H9 (cell line): ENCODE measurements around the gene IRF2BP2. TPM values are rescaled to one million over a fixed set of nuclear protein-coding genes. Genes with fewer than 3 reads are reported as not detected.

Experiments used
- DNase-seq: peaks from one replicate; pipeline ENCODE4 v3.0.0-alpha.2; 2017
- H2AFZ ChIP-seq: one replicate; pipeline ENCODE4 v1.6.1; 2013; ENCODE audit warnings: mild to moderate bottlenecking, low read length, control low read depth, moderate library complexity
- H2AK5ac ChIP-seq: 2 replicates; pipeline ENCODE4 v1.6.1; 2013; ENCODE audit warnings: low read length, control low read depth, mixed read lengths; ENCODE audit not compliant: insufficient read length
- H2BK120ac ChIP-seq: one replicate; pipeline ENCODE4 v1.6.1; 2013; ENCODE audit warnings: low read depth, mild to moderate bottlenecking, low read length, control low read depth, inconsistent platforms; ENCODE audit not compliant: poor library complexity, severe bottlenecking
- H2BK12ac ChIP-seq: 2 replicates; pipeline ENCODE4 v1.6.1; 2013; ENCODE audit warnings: low read length, control low read depth, mixed read lengths, low read depth; ENCODE audit not compliant: insufficient read length
- H2BK15ac ChIP-seq: 2 replicates; pipeline ENCODE4 v1.6.1; 2013; ENCODE audit warnings: low read depth, low read length, control low read depth
- H2BK20ac ChIP-seq: one replicate; pipeline ENCODE4 v1.6.1; 2013; ENCODE audit warnings: low read depth, mild to moderate bottlenecking, low read length, control low read depth, inconsistent platforms; ENCODE audit not compliant: poor library complexity, severe bottlenecking
- H2BK5ac ChIP-seq: 2 replicates; pipeline ENCODE4 v1.6.1; 2013; ENCODE audit warnings: low read length, control low read depth, mixed read lengths; ENCODE audit not compliant: insufficient read length
- H3K14ac ChIP-seq: 2 replicates; pipeline ENCODE4 v1.6.1; 2013; ENCODE audit warnings: low read length, control low read depth; ENCODE audit not compliant: insufficient read depth
- H3K18ac ChIP-seq: 2 replicates; pipeline ENCODE4 v1.6.1; 2013; ENCODE audit warnings: low read depth, mild to moderate bottlenecking, mixed read lengths, low read length, control low read depth; ENCODE audit not compliant: insufficient read length
- H3K23ac ChIP-seq: 2 replicates; pipeline ENCODE4 v1.6.1; 2013; ENCODE audit warnings: low read length, control low read depth, mixed read lengths, low read depth; ENCODE audit not compliant: insufficient read length
- H3K23me2 ChIP-seq: 2 replicates; pipeline ENCODE4 v1.6.1; 2013; ENCODE audit warnings: low read depth, mild to moderate bottlenecking, mixed read lengths, low read length, control low read depth; ENCODE audit not compliant: insufficient read length, poor library complexity, severe bottlenecking
- H3K27ac ChIP-seq: 2 replicates; pipeline ENCODE4 v1.5.1; 2013; ENCODE audit warnings: low read length, control low read depth, mixed read lengths, low read depth; ENCODE audit not compliant: insufficient read length
- H3K27me3 ChIP-seq: 2 replicates; pipeline ENCODE4 v1.6.1; 2013; ENCODE audit warnings: low read length, control low read depth, inconsistent platforms; ENCODE audit not compliant: insufficient read depth
- H3K4ac ChIP-seq: 2 replicates; pipeline ENCODE4 v1.6.1; 2013; ENCODE audit warnings: low read depth, mild to moderate bottlenecking, control low read depth, inconsistent platforms, low read length, moderate library complexity
- H3K4me1 ChIP-seq: 2 replicates; pipeline ENCODE4 v1.6.1; 2013; ENCODE audit warnings: low read length, control low read depth, inconsistent platforms; ENCODE audit not compliant: insufficient read depth
- H3K4me2 ChIP-seq: 2 replicates; pipeline ENCODE4 v1.6.1; 2013; ENCODE audit warnings: low read length, control low read depth, mixed read lengths; ENCODE audit not compliant: insufficient read length, insufficient read depth
- H3K56ac ChIP-seq: 2 replicates; pipeline ENCODE4 v1.6.1; 2013; ENCODE audit warnings: low read depth, mild to moderate bottlenecking, mixed read lengths, low read length, control low read depth; ENCODE audit not compliant: insufficient read length
- H3K79me1 ChIP-seq: 2 replicates; pipeline ENCODE4 v1.6.1; 2013; ENCODE audit warnings: low read depth, mild to moderate bottlenecking, moderate library complexity, low read length, control low read depth, inconsistent platforms; ENCODE audit not compliant: insufficient read depth, poor library complexity, severe bottlenecking
- H3K79me2 ChIP-seq: 2 replicates; pipeline ENCODE4 v1.6.1; 2013; ENCODE audit warnings: low read length, control low read depth, inconsistent platforms; ENCODE audit not compliant: insufficient read depth
- H3K9ac ChIP-seq: 2 replicates; pipeline ENCODE4 v1.6.1; 2013; ENCODE audit warnings: low read length, control low read depth, mixed read lengths; ENCODE audit not compliant: insufficient read length; ENCODE audit errors: extremely low read depth
- H3K9me3 ChIP-seq: one replicate; pipeline ENCODE4 v1.6.1; 2013; ENCODE audit warnings: low read depth, low read length, inconsistent platforms; ENCODE audit not compliant: control insufficient read depth
- H3T11ph ChIP-seq: one replicate; pipeline ENCODE4 v1.6.1; 2013; ENCODE audit warnings: mild to moderate bottlenecking, low read length, control low read depth, inconsistent platforms
- H4K20me1 ChIP-seq: one replicate; pipeline ENCODE4 v1.6.1; 2013; ENCODE audit not compliant: control insufficient read depth, insufficient read length, insufficient read depth
- H4K5ac ChIP-seq: 2 replicates; pipeline ENCODE4 v1.6.1; 2013; ENCODE audit warnings: low read depth, mild to moderate bottlenecking, mixed read lengths, low read length, control low read depth; ENCODE audit not compliant: insufficient read length
- H4K8ac ChIP-seq: replicated peaks from 2 replicates; pipeline ENCODE4 v1.6.1; 2013; ENCODE audit warnings: low read length, control low read depth, mixed read lengths, low read depth; ENCODE audit not compliant: insufficient read length
- H4K91ac ChIP-seq: 2 replicates; pipeline ENCODE4 v1.6.1; 2013; ENCODE audit warnings: low read depth, mild to moderate bottlenecking, moderate library complexity, mixed read lengths, low read length, control low read depth; ENCODE audit not compliant: insufficient read length
- H3K27ac Mint-ChIP-seq, 3 experiments: 2 replicates in 2 of 3; 3 replicates in 1 of 3; pipeline ENCODE4 v1.8.0; 2020 to 2021; ENCODE audit warnings: mixed read lengths in 3 of 3, mild to moderate bottlenecking in 1 of 3, moderate library complexity in 1 of 3
- H3K27me3 Mint-ChIP-seq: 2 replicates; pipeline ENCODE4 v1.8.0; 2021; ENCODE audit warnings: low read depth, mild to moderate bottlenecking, moderate library complexity, mixed read lengths
- H3K36me3 Mint-ChIP-seq, 3 experiments: 2 replicates in 2 of 3; 3 replicates in 1 of 3; pipeline ENCODE4 v1.8.0; 2020 to 2021; ENCODE audit warnings: low read depth in 3 of 3, mixed read lengths in 3 of 3; ENCODE audit not compliant: insufficient read depth in 1 of 3
- H3K4me1 Mint-ChIP-seq, 2 experiments: 2 replicates each; pipeline ENCODE4 v1.8.0; 2020; ENCODE audit warnings: mixed read lengths in 2 of 2
- H3K4me3 Mint-ChIP-seq, 2 experiments: 2 replicates in 1 of 2; 3 replicates in 1 of 2; pipeline ENCODE4 v1.8.0; 2020 to 2021; ENCODE audit warnings: mild to moderate bottlenecking in 2 of 2, mixed read lengths in 2 of 2, moderate library complexity in 1 of 2
- H3K9me3 Mint-ChIP-seq, 2 experiments: 2 replicates in 1 of 2; 3 replicates in 1 of 2; pipeline ENCODE4 v1.8.0; 2020; ENCODE audit warnings: mild to moderate bottlenecking in 2 of 2, mixed read lengths in 2 of 2, moderate library complexity in 1 of 2
- CTCF ChIP-seq: fragments of 200-600 bp; sonication (generic); conservative IDR thresholded peaks from 3 replicates; pipeline ENCODE4 v1.8.0; 2021; ENCODE audit warnings: antibody characterized with exemption, mild to moderate bottlenecking
- total RNA-seq: library from RNA; stranded (reverse); gene quantifications from 2 replicates; pipeline ENCODE4 v1.2.1, GENCODE V29; 2021

IRF2BP2 gene
- total RNA-seq, 1 experiment from 2014 or later, result 80.2 TPM

- no peak overlapping the region for H4K5ac ChIP-seq
- no peak overlapping the region for H2AK5ac ChIP-seq
- no peak overlapping the region for H3K27ac ChIP-seq
- H3K36me3 Mint-ChIP-seq, result no peaks in the 10 kb centered on the region
- no peaks in the 10 kb centered on the region for H3K27me3 ChIP-seq
- no peaks in the 10 kb centered on the region for H4K20me1 ChIP-seq
- H3K27me3 Mint-ChIP-seq, result no peaks in the 10 kb centered on the region
- no peak for TF ChIP-seq CTCF
- H2BK5ac ChIP-seq, result no peak overlapping the region
- no peaks in the 10 kb centered on the region for H3K79me1 ChIP-seq
- no peak overlapping the region for H3K4me2 ChIP-seq
- H2AFZ ChIP-seq, result no peak overlapping the region
- no peaks in the 10 kb centered on the region for H3K79me2 ChIP-seq
- H3K56ac ChIP-seq, result no peak overlapping the region
- no peak overlapping the region for H4K91ac ChIP-seq
- no peak overlapping the region for H3K4me3 Mint-ChIP-seq
- no peak overlapping the region for H2BK120ac ChIP-seq
- no peak for DNase-seq
- no peaks in the 10 kb centered on the region for H3K23me2 ChIP-seq
- H3K4ac ChIP-seq, result no peak overlapping the region
- peaks cover 7 to 10% of the 10 kb centered on the region in 2 experiments; a peak in 3 of 4 replicates for H3K4me1 Mint-ChIP-seq
- no peaks in the 10 kb centered on the region for H3K9me3 ChIP-seq
- H3K14ac ChIP-seq, result no peak overlapping the region
- H2BK12ac ChIP-seq, result no peak overlapping the region
- H2BK20ac ChIP-seq, result no peak overlapping the region
- no peak overlapping the region for H3K9ac ChIP-seq
- H3K18ac ChIP-seq, result no peak overlapping the region
- H3K4me1 ChIP-seq, result no peaks in the 10 kb centered on the region
- H3T11ph ChIP-seq, result no peak overlapping the region
- no peak overlapping the region for H2BK15ac ChIP-seq
- no peak overlapping the region for H4K8ac ChIP-seq
- no peak overlapping the region for H3K23ac ChIP-seq
- peaks cover 3 to 4% of the 10 kb centered on the region in 2 experiments; a peak in 2 of 5 replicates for H3K9me3 Mint-ChIP-seq
- H3K27ac Mint-ChIP-seq, result no peak overlapping the region
These were observed 33.8 kb upstream of the IRF2BP2 start for GRCh38 chr1:234643850-234644134.
